ENCODE data around the gene IMMP2L.

DNA sequence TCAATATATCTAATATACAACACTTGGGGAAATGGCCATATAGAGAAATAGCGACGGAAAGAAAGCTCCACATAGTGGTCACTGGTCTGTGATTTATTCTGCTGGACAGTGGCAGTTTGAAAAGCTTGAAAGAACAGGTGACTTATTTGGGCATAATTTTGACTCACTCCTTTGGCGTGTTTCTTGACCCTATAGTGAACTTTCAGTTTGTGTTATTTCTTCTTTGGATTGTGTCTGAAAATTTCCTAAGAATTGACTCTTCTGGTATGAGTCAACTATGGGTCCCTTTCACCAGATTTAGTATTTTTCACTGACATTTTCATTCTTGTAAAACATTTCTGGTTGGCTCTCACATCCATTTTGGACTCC, 25.8 kb upstream of the IMMP2L start:
- no peak for TF ChIP-seq CTCF (IDR thresholded peaks at IDR 0.05; ENCODE audit: insufficient read depth, low read length, poor library complexity, severe bottlenecking)
- TF ChIP-seq EZH2phosphoT487 (conservative IDR thresholded peaks at IDR 0.05; ENCODE audit: low read length), result no peak

All from SU-DHL-6 (cell line).